ENCODE measurements around the gene SERF2.
A peak's percentile ranks its signal among the peaks of the same experiment; 100 is the strongest.
"Not testable (repeated sequence)": the region's sequence is repeated elsewhere in the genome, so short reads cannot be mapped to it uniquely, and the experiment has no call there.

SERF2 gene

DNA sequence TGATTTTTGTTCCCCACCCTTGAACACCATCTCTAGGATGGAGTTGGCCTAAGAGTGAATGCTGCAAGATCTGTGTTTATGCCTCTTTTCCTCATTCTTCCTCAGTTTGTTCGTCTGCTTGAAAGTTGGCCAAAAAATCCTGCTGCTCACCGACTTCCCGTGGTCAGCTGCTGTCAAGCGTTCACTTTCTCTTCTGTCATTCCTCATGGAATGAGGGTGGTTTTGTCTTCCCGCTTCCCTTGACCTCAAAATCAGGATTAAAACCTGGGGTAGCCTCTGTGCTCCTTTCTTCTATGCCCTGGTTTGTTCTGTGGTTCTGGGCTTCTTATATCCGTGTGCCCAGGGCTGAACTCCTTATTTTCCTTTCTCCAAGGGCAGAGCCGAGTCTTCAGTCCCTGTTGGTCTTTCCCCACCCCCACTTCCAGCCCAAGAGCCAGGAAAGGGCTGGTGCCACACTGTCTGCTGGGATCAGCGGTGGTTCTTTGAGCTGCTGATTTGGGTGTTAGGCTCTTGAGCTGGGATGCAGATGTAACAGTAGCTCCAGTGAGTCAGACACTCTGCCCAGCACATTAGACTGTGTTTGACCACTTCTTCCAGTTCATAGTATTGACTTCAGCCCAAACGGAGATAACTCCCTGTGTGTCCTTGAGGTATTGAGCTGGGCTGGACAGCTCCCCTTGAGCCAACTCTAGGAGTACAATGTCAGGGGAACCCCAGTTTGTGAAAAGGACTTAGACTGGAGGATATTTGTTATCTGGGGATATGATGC is 2.3 kb downstream of the SERF2 start:
- no peak for DNase-seq

DNA sequence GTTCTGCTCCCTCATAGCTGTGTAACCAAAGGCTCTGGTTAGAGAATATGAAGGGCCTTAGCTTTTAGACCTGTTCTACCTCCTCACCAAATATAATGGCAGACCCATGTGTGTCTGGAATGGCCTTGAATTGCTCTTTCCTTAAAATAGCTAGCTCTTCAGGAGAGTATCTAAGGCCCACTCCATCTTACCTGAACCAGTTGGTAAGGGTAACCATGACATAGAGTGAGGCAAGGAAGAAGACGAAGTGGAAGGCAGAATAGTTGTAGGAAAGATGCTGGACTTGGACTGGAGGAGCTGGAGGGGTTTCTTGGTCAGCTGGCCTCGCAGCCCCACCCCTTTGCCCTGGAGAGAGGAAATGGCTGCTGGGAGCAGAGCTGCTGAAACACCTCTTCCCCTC is 3.1 kb downstream of the SERF2 start:
- no peak for DNase-seq

DNA sequence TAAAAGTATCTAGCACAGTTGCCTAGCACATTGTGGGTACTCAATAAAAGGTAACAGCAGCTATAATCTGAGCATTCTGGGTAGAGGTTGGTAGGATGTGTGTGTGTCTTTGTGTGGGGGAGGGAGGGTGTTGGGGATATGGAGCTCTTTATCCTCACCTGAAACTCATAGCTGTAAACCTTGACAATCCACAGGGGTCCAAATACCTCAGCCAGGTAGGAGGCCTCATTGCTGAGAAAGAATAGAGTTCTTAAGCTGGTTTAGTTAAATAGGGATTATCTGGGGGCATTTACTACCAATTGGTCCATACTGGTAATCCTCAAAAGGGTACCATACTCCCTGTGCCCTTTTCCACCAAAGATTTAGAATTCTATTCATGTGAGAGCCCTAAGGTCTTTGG is 3.9 kb downstream of the SERF2 start:
- DNase-seq: no peak

DNA sequence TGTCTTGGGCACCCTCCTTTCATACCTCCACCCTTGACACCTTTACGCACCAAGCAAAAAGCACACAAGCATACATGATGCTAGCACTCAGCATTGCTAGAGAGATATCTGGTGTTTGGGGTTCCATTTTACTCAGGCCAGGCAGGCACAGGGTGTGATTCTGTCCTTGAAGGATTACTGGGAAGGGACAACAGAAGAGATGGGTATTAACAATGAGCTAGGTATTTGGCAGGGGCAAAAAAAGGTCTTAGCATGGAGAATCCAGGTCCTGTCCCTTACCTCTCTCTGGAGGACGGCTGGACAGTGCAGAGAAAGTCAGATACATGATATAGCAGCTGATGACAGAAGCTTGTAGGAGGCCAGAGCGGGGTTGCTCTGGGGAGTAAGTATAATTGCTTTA is 4.4 kb downstream of the SERF2 start:
- no peak for DNase-seq

DNA sequence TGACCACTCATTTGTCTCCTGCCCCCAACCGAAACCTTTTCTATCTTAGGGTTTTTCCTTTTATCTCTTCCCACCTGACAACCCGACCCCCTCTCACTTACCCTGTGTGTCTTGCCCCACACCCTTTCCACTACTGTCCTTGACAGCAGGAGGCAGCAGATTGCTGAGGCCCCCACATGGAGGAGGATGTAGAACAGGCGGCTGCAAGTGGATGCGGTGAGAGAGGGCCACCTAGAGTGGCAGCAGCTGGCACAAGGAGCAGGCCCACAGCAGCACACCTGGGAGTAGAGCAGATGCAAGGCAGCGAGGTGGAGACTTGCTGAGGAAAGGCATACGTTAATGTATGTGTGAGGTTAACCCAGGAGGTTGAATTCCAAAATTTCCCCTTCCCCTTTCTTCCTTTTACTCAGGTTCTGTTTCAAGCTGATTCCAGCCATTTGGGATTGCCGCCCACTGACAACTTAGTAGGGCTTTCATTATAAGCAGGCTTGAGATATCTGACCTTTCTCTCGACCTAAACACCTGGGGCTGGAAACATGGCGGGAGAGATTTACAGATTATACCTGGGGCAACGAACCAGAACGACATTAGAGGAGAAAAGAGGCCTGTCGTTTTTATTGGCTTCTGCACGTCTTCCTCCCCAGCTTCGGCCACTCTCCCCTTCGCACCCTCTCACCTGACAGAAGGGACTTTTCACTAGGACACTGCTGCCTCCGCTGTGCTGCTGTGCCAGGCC is 7.3 kb downstream of the SERF2 start:
- no peak for DNase-seq

DNA sequence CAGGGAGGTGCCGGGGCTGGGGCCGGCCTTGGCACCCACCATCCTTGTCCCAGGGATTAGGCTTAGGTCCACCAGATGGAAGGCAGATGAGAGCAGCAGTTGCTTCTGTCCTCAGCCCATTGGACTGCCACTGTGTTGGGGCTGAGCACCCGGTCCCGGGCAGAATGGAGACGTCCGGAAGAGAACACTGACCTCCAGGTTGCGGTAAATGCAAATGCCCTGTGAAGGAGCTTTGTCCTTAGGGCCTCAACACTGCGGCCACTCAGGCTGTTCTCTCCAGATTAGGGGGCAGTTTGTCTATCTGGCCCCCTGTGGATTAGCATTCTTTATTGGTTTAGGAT is 7.8 kb downstream of the SERF2 start, which contains the start of gene SERINC4:
Gene SERINC4, minus strand, starts transcription at position 276 of the 341 bp plus-strand sequence. Its CDS starts 234 bp downstream, at position 42.
- DNase-seq: no peak

DNA sequence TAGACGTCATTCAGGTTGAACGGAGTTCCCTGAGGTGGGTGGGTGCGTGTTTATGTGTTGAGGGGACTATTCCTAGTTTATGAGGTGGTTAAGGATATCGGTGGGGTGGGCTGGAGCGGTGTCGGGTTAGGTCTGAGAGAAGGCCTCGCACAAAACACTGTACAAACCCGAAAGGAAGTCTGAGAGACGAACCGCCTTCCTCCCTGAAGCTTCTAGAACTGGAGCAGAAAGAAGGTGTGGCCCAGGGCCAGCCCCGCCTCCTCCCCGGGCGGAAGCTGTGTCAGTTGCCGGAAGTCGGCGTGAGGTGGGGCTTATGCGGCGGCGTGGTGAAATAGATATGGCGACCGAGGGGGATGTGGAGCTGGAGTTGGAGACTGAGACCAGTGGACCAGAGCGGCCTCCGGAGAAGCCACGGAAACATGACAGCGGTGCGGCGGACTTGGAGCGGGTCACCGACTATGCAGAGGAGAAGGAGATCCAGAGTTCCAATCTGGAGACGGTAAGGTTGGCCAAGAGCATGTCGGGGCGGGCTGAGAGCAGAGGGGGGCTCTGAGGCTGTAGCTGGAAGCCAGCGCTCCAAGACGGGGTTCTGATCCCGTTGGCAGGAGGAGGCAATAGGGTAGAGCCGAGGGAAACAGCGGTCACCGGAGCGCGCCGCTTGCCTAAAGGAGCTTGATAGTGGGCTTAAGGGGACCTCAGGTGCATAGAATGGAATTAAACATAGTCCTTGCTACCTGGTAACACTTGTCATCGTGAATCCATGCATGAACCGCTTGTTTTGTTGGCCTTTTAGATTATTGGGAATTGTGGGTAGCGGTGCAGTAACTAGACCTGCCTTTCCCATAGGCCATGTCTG is 8.4 kb downstream of the SERF2 start, which contains the start of gene HYPK:
Gene HYPK, plus strand, starts transcription at position 314 of the 856 bp plus-strand sequence. Its CDS starts 24 bp downstream, at position 338.
- peak; percentile 93 for DNase-seq

DNA sequence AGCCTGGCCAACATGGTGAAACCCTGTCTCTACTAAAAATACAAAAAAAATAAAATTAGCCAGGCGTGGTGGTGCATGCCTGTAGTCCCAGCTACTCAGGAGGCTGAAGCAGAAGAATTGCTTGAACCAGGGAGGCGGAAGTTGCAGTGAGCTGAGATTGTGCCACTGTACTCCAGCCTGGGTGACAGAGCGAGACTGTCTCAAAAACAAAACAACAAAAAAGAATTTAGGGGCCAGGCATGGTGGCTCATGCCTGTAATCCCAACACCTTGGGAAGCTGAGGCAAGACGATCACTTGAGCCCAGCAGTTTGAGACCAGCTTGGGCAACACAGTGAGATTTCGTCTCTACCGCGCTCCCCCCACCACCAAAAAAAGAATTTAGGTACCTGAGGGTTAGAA is 10.6 kb downstream of the SERF2 start:
- not testable (repeated sequence) for DNase-seq

DNA sequence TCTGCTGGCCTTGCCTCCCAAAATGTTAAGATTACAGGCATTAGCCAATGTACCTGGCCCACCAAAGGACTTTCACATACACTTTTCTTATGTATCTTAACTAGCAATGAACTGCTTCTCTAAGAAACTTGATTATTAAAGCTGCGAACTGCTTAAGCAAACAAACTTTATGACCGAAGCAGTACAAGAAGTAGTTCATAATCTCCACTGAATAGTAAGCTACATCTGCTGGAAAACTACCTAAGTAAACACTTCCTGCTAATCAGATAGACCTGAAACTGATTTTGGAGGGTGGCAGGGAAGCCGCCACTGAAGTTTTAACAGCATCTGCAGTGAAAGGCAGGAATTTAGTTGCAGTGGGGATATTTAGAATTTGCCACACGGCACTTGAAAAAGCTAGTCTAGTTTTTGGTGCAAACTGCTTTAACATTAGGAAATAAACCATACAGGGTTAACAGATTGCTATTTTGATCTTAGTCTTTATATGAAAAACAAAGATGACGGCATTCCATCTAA is 16.4 kb downstream of the SERF2 start:
- no peak for DNase-seq

DNA sequence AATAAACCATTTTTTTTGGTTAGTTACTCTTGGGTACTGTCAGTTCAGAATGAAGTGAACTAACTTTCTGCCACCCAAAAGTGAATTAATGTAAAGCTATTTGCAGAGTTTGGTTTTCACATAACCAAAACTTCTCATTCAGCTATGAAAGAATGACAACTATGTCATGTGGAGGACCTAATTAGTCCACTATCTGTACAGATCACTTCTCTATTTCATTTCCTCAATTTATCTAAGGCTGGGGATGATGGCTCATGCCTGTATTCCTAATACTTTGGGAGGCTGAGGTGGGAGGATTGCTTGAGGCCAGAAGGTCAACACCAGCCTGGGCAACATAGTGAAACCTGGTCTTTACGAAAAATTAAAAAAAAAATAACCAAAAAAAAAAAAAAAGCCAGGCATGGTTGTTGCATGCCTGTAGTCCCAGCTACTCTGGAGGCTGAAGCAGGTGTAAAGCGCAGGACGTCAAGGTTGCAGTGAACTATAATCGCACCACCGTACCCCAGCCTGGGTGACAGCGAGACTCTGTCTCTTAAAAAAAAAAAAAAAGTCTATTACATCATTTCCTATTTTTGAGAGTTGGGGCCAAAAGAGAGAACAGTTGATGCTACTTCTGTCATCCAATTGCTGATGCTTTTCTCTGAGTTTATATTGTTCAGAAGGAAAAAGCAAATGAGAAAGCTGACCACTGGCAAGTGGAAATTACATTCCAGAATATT is 17.0 kb downstream of the SERF2 start:
- DNase-seq: no peak

DNA sequence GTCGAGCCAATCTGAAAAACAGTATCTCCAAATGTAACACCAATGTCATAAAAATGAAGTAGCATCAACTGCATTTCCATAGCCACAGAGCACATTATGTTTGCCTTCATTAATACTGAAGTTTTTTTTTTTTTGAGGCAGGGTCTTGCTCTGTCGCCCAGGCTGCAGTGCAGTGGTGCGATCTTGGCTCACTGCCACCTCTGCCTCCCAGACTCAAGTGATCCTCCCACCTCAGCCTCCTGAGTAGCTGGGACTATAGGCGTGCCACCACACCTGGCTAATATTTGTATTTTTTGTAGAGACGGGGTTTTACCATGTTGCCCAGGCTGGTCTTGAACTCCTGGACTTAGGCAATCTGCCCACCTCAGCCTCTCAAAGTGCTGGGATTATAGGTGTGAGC is 22.9 kb downstream of the SERF2 start:
- DNase-seq: not testable (repeated sequence)

DNA sequence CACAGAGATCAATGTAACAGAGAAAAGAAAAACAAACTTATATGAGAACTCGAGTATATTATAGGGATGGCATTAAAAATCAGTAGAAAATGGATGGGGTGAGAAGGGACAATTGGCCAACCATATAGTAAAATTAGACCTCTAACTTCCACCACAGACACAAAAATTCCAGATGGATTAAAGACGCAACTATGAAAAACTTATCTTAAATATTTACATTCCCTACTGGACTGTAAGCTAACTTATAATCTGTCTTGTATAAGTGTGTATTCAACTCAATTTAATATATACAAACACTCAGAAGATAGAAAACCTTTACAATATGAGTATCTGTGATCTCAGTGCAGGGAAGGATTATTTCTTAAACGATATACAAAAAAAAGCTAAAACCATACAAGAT is 29.4 kb downstream of the SERF2 start:
- no peak for DNase-seq

DNA sequence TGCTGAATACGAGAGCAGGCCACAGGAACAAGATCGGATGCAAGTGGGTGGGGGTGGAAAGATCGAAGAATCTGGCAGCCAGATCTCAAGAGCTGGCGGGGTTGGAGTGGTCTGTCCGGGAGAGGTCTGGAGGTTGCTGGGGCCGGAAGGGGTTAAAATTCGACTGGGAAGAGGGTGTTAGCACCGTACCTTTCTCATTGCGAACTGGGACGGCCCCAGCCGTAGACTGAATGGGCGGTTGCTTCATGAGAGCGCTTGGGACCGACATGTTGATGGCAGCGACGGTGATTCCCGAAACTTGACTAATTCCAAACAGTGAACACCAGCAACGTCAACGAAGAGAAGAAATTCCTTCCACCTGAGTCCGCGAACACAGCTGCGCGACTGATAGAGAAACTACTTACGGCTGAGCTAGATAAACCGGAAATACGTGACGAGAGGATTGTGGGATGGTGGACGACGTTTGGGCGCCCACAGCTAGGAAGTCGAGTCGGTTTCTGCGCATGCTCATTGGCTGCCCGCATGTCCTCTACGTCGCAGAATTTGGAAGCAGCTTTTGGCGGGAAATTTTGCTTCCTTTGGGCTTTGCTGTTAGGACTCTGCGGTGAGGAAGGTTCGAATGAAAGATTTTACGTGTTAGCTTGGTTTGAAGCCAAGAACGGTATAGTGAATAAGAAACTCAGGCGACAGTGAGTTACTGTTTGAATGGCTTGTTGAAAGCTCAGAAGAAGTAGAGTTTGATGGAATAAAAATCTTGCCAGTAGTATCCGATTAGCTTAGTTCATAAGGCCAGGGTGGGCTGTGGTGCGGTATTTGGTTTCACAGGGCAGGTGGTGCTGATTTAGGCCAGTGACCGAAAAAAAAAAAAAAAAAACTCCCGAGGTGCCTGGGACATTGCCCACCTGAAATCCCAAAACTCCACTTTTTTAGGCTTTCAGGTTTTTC is 32.5 kb downstream of the SERF2 start, which contains the start of gene MFAP1:
Gene MFAP1, minus strand, starts transcription at position 389 of the 945 bp plus-strand sequence. Its CDS starts 121 bp downstream, at position 268.
- peak; percentile 89 for DNase-seq

DNA sequence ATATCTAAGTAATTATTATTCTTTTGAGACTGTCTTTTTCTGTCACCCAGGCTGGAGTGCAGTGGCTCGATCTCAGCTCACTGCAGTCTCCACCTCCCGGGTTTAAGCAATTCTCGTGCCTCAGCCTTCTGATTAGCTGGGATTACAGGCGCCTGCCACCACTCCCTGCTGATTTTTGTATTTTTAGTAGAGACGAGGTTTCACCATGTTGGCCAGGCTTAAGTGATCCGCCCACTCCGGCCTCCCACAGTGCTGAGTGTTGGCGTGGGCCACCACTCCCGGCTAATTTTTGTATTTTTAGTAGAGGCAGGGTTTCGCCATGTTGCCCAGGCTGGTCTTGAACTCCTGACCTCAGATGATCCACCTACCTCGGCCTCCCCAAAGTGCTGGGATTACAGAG is 33.2 kb downstream of the SERF2 start:
- not testable (repeated sequence) for DNase-seq

DNA sequence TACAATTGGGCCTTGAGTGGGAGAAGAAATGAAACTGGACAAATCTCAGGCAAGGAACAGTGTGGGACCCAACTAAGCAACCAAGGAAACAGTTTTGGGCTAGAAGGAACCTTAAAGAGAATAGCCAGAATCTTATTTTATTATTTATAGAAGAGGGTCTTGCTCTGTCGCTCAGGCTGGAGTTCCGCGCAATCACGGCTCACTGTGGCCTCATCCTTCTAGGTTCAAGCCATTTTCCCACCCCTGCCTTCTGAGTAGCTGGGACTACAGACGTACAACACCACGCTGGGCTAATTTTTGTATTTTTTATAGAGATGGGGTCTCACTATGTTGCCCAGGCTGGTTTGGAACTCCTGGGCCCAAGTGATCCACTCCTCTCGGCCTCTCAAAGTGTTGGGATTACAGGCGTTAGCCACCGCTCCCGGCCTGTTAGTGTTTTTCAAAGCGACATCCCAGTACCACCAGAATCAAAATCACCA is 33.9 kb downstream of the SERF2 start:
- no peak for DNase-seq

DNA sequence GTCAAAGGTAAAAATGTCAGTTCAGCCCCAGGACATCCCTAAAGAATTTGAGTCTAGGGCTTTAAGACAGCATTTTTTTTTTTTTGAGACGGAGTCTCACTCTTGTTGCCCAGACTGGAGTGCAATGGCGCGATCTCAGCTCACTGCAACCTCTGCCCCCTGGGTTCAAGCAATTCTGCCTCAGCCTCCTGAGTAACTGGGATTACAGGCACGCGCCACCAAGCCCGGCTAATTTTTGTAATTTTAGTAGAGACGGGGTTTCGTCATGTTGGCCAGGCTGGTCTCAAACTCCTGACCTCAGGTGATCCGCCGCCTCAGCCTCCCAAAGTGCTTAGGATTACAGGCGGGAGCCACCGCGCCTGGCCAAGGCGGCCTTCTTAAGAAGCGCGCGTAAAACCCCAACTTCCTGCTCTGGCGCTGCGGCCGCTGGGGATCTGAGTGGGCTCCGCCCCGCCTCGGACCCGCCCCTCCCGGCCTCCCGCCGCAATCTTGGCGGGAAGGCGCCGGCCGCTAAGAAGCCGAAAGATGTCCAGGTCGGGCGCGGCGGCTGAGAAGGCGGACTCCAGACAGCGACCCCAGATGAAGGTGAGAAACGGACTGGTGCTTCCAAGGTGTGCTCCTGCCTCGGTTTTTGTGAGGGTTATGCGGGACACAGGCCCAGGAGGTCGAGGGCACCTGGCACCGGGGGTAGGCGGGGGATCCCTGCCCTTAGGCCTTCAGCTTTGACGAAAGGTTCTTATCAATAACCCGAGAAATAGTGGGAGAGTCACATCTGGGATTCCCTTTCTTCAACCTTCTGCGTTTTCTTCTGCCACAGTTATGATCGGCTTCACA is 34.6 kb downstream of the SERF2 start, which contains the start of gene WDR76:
Gene WDR76, plus strand, starts transcription at position 495 of the 834 bp plus-strand sequence. Its CDS starts 31 bp downstream, at position 526.
- peak; percentile 65 for DNase-seq

DNA sequence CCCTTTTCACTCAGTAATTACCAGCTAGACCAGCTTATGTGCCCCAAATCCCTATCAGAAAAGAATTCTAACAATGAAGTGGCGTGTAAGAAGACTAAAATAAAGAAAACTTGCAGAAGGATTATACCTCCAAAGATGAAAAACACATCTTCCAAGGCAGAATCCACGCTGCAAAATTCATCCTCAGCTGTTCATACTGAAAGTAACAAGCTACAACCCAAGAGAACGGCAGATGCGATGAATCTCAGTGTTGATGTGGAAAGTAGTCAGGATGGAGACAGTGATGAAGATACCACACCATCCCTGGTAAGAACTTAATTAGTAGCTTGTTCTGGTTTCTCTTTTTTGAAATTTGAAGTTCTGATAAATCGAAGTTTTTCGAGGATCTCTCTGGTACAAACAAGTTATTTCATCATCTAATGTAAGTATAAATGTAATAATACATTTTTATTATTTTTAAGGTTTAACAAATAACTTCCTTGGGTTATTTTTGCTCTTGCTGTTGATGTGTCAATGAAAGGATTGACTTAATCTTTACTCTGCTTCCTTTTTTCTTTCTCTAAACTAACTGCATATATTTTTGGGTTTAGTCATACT is 36.0 kb downstream of the SERF2 start:
- no peak for DNase-seq

DNA sequence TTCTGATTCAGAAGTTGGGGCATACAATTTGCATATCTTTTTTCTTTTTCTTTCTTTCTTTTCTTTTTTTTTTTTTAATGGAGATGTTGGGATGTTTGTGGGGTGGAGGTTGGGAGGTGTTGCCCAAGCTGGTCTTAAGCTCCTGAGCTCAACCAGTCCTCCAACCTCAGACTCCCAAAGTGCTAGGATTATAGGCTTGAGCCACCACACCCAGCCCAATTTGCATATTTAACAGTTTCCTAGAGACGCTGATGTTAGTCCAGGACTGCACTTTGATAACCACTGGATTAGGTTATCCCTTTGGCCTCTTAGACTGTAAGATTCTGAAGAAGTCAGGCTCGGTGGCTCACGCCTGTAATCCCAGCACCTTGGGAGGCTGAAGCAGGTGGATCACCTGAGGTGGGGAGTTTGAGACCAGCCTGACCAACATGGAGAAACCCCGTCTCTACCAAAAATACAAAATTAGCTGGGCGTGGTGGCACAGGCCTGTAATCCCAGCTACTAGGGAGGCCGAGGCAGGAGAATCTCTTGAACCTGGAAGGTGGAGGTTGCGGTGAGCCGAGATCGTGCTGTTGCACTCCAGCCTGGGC is 37.9 kb downstream of the SERF2 start:
- DNase-seq: not testable (repeated sequence)
